GM11168 (cell line): Measurements from ENCODE around the gene ARMCX1.
"Not testable (repeated sequence)": the region's sequence is repeated elsewhere in the genome, so short reads cannot be mapped to it uniquely, and the experiment has no call there.

Source experiments
- in situ Hi-C: fragments of 300-500 bp; cut with MboI; formaldehyde crosslinking; loops from one replicate; pipeline ENCODE4 v1.12.0; 2022; ENCODE audit warnings: low sequenced_read_pairs; ENCODE audit not compliant: unreplicated experiment

The ARMCX1 gene

GRCh38 chrX:101550362-101550750 lies at the start of gene ARMCX1:
TSS of gene ARMCX1 (plus strand) at chrX:101550547. CDS start at chrX:101552931, 2,384 bp downstream.
- in situ Hi-C loops = no loop called here

GRCh38 chrX:101502929-101503328 lies 47.4 kb upstream of the ARMCX1 start:
- in situ Hi-C loops = not testable (repeated sequence)

- in situ Hi-C loops = no loop called here
Measured at GRCh38 chrX:101507372-101507771, 43.0 kb upstream of the ARMCX1 start.

- in situ Hi-C loops = no loop called here
Measured at GRCh38 chrX:101507986-101508385, 42.4 kb upstream of the ARMCX1 start.

GRCh38 chrX:101530944-101531343 lies 19.4 kb upstream of the ARMCX1 start:
- in situ Hi-C loops = no loop called here

GRCh38 chrX:101539116-101539515 lies 11.2 kb upstream of the ARMCX1 start:
- in situ Hi-C loops = no loop called here

- in situ Hi-C loops = no loop called here
Measured at GRCh38 chrX:101550751-101551379, 518 bp downstream of the ARMCX1 start.

- in situ Hi-C loops = no loop called here
Measured at GRCh38 chrX:101551380-101551767, 1.0 kb downstream of the ARMCX1 start.

GRCh38 chrX:101552714-101553113 lies 2.4 kb downstream of the ARMCX1 start:
- in situ Hi-C loops = no loop called here

GRCh38 chrX:101564651-101565050 lies 14.3 kb downstream of the ARMCX1 start:
- in situ Hi-C loops = no loop called here

GRCh38 chrX:101595739-101596419 lies 45.5 kb downstream of the ARMCX1 start:
- in situ Hi-C loops = no loop called here

GRCh38 chrX:101599592-101599991 lies 49.2 kb downstream of the ARMCX1 start:
- in situ Hi-C loops = not testable (repeated sequence)

GRCh38 chrX:101602077-101602476 lies 51.7 kb downstream of the ARMCX1 start:
- in situ Hi-C loops = no loop called here
